Measurements from ENCODE around the gene TUSC2.

Gene TUSC2

DNA sequence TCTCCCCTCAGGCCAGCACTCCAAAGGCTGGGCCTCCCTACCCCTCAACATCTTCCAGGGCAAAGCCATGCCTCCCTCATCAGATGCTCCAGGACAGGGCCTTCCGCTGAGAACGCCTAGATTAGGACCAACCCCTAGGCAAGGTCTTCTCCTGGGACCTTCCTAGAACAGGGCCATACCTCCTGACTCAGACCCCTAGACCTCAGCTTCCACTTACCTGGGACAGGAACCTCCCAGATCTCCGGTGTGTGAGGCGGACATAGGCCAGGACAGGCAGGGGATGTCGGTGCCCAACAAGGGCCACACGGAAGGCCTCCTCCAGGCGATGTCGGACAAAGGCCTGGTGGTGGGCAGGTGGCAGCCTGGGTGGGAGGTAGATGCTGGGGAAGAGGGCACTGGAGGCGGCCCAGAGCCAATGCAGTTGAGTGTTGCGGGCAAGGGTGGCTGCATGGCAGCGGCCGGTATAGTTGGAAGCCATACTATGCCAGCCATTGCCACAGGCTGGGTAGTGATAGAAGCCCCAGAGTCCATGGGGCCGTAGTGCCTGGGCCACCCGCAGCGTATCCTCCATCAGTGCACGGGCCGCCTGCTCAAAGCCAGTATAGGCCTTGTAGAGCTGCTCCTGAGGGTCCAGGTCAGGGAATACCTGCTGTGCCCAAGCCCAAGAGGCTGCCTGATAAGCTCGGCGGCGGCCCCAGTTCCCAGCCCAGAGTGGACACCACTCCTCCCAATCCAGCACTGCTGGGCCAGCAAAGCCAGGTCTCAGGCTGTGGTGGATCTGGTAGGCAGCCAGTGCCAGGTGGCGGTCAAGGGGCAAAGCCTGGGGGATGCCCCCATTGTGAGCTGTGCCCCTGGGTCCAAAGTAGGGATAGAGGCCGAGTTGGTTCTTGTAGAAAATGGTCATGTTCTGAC lies 33.3 kb downstream of the TUSC2 start:
- no peak for TF ChIP-seq EZH2phosphoT487 (IDR thresholded peaks at IDR 0.05; ENCODE audit: borderline replicate concordance)
- TF ChIP-seq, protein P1, sequence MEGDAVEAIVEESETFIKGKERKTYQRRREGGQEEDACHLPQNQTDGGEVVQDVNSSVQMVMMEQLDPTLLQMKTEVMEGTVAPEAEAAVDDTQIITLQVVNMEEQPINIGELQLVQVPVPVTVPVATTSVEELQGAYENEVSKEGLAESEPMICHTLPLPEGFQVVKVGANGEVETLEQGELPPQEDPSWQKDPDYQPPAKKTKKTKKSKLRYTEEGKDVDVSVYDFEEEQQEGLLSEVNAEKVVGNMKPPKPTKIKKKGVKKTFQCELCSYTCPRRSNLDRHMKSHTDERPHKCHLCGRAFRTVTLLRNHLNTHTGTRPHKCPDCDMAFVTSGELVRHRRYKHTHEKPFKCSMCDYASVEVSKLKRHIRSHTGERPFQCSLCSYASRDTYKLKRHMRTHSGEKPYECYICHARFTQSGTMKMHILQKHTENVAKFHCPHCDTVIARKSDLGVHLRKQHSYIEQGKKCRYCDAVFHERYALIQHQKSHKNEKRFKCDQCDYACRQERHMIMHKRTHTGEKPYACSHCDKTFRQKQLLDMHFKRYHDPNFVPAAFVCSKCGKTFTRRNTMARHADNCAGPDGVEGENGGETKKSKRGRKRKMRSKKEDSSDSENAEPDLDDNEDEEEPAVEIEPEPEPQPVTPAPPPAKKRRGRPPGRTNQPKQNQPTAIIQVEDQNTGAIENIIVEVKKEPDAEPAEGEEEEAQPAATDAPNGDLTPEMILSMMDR (conservative IDR thresholded peaks at IDR 0.05; ENCODE audit: low read length), result no peak
- Histone ChIP-seq H3K79me2 (ENCODE audit: insufficient read depth, low read length) (peaks cover 42% of the 10 kb centered on the region), H3K9ac (ENCODE audit: low read depth, low read length, poor library complexity, severe bottlenecking) (no peak overlapping the region), H3K36me3 (ENCODE audit: insufficient read depth, low read length) (no peaks in the 10 kb centered on the region), H3K27me3 (ENCODE audit: insufficient read depth, low read length, poor library complexity, severe bottlenecking) (no peaks in the 10 kb centered on the region), H3F3A (ENCODE audit: low read depth) (no peaks in the 10 kb centered on the region), H3K4me3 (ENCODE audit: low read length, poor library complexity, severe bottlenecking) (no peak overlapping the region), H3K9me3 (ENCODE audit: insufficient read depth, low read depth, low read length) (no peaks in the 10 kb centered on the region), H3K4me1 (ENCODE audit: insufficient read depth, low read length, poor library complexity, severe bottlenecking) (peaks cover 27% of the 10 kb centered on the region), H3K9me2 (replicated peaks; ENCODE audit: low read depth, low read length) (no peaks in the 10 kb centered on the region), H3K4me2 (ENCODE audit: low read depth, low read length, poor library complexity, severe bottlenecking) (no peak overlapping the region), H2AFZ (ENCODE audit: low read length) (no peak overlapping the region), H4K20me1 (ENCODE audit: insufficient read depth, low read length, poor library complexity, severe bottlenecking) (peaks cover 7% of the 10 kb centered on the region)

DNA sequence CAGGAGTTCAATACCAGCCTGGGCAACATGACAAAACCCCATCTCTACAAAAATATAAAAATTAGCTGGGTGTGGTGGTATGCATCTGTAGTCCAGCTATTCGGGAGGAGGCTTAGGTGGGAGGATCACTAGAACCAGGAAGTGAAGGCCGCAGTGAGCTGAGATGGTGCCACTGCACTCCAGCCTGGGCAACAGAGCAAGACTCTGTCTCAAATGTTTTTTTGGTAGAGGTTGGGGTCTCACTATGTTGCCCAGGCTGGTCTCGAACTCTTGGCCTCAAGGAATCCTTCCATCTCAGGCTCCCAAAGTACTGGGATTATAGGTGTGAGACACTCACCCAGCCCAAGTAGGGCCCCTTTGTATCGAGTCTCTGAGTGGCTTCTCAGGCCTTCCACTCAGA lies 33.9 kb downstream of the TUSC2 start:
- no peaks in the 10 kb centered on the region for H3K27me3 ChIP-seq (ENCODE audit: insufficient read depth, low read length, poor library complexity, severe bottlenecking)
- no peaks in the 10 kb centered on the region for H3F3A ChIP-seq (ENCODE audit: low read depth)
- no peak overlapping the region for H3K4me3 ChIP-seq (ENCODE audit: low read length, poor library complexity, severe bottlenecking)
- H3K4me1 ChIP-seq (ENCODE audit: insufficient read depth, low read length, poor library complexity, severe bottlenecking), result peaks cover 24% of the 10 kb centered on the region
- no peak overlapping the region for H2AFZ ChIP-seq (ENCODE audit: low read length)
- H3K9me2 ChIP-seq (replicated peaks; ENCODE audit: low read depth, low read length), result no peaks in the 10 kb centered on the region
- H3K9ac ChIP-seq (ENCODE audit: low read depth, low read length, poor library complexity, severe bottlenecking), result no peak overlapping the region
- no peaks in the 10 kb centered on the region for H3K9me3 ChIP-seq (ENCODE audit: insufficient read depth, low read depth, low read length)
- H3K4me2 ChIP-seq (ENCODE audit: low read depth, low read length, poor library complexity, severe bottlenecking), result no peak overlapping the region
- H4K20me1 ChIP-seq (ENCODE audit: insufficient read depth, low read length, poor library complexity, severe bottlenecking), result peaks cover 7% of the 10 kb centered on the region
- TF ChIP-seq, protein P1 (conservative IDR thresholded peaks at IDR 0.05; ENCODE audit: low read length), result no peak
- no peak for TF ChIP-seq EZH2phosphoT487 (IDR thresholded peaks at IDR 0.05; ENCODE audit: borderline replicate concordance)
- no peaks in the 10 kb centered on the region for H3K36me3 ChIP-seq (ENCODE audit: insufficient read depth, low read length)
- peaks cover 44% of the 10 kb centered on the region for H3K79me2 ChIP-seq (ENCODE audit: insufficient read depth, low read length)

- Histone ChIP-seq H3K9me3 (ENCODE audit: insufficient read depth, low read depth, low read length) (no peaks in the 10 kb centered on the region), H3K4me1 (ENCODE audit: insufficient read depth, low read length, poor library complexity, severe bottlenecking) (peaks cover 24% of the 10 kb centered on the region), H3K4me2 (ENCODE audit: low read depth, low read length, poor library complexity, severe bottlenecking) (peak overlapping the region; percentile 84), H4K20me1 (ENCODE audit: insufficient read depth, low read length, poor library complexity, severe bottlenecking) (peaks cover 3% of the 10 kb centered on the region), H3K4me3 (ENCODE audit: low read length, poor library complexity, severe bottlenecking) (peak overlapping the region; percentile 72), H2AFZ (ENCODE audit: low read length) (no peak overlapping the region), H3K79me2 (ENCODE audit: insufficient read depth, low read length) (peaks cover 40% of the 10 kb centered on the region), H3K27me3 (ENCODE audit: insufficient read depth, low read length, poor library complexity, severe bottlenecking) (no peaks in the 10 kb centered on the region), H3F3A (ENCODE audit: low read depth) (no peaks in the 10 kb centered on the region), H3K9ac (ENCODE audit: low read depth, low read length, poor library complexity, severe bottlenecking) (peak overlapping the region; percentile 74), H3K36me3 (ENCODE audit: insufficient read depth, low read length) (peaks cover 8% of the 10 kb centered on the region; the same call in 1 of the 2 replicates), H3K9me2 (replicated peaks; ENCODE audit: low read depth, low read length) (no peaks in the 10 kb centered on the region)
- TF ChIP-seq, protein P1 (conservative IDR thresholded peaks at IDR 0.05; ENCODE audit: low read length), result no peak
- no peak for TF ChIP-seq EZH2phosphoT487 (IDR thresholded peaks at IDR 0.05; ENCODE audit: borderline replicate concordance)
Measured at GRCh38 chr3:50293079-50293801, 34.8 kb downstream of the TUSC2 start.
